HEK293 (cell line): Measurements from ENCODE around the gene GTF2I.

ENCODE experiments used
- CTCF ChIA-PET: fragments of 350-600 bp; formaldehyde crosslinking; extraction: SDS; loops from one replicate; lab custom pipeline; 2021; ENCODE audit warnings: antibody characterized with exemption; lab: Yijun Ruan, JAX
- POLR2A ChIA-PET: fragments of 300-600 bp; formaldehyde crosslinking; extraction: SDS; loops from one replicate; lab custom pipeline; 2020; ENCODE audit warnings: antibody characterized with exemption, inconsistent platforms; lab: Yijun Ruan, JAX
- H3K27ac ChIP-seq: fragments of 200-500 bp; sonication (Bioruptor generic); 2 replicates; pipeline ENCODE4 v1.5.1; 2014; ENCODE audit warnings: low read depth, low read length, control low read depth, inconsistent platforms; ENCODE audit errors: extremely low read depth
- H3K36me3 ChIP-seq, 2 experiments: fragments of 200-500 bp in 1 of 2; sonication (Bioruptor generic) in 1 of 2; 1 replicate in 1 of 2; 2 replicates in 1 of 2; pipeline ENCODE4 v1.5.1; 2014 to 2017; ENCODE audit warnings: inconsistent platforms in 2 of 2, low read length in 2 of 2; ENCODE audit not compliant: control insufficient read depth in 2 of 2, insufficient read depth in 1 of 2
- H3K4me1 ChIP-seq: fragments of 200-500 bp; sonication (Bioruptor generic); 2 replicates; pipeline ENCODE4 v1.5.1; 2014; ENCODE audit warnings: mild to moderate bottlenecking, low read length, inconsistent platforms; ENCODE audit not compliant: control insufficient read depth, insufficient read depth
- H3K4me3 ChIP-seq: 2 replicates; pipeline ENCODE4 v1.5.1; 2011; ENCODE audit warnings: low read depth, mild to moderate bottlenecking, control low read depth, low read length, moderate library complexity
- H3K9me3 ChIP-seq: fragments of 200-500 bp; sonication (Bioruptor generic); 2 replicates; pipeline ENCODE4 v1.5.1; 2014; ENCODE audit warnings: low read depth, low read length, inconsistent platforms; ENCODE audit not compliant: control insufficient read depth, insufficient read depth
- FEZF1 ChIP-seq: fragments of 450-650 bp; formaldehyde crosslinking; IDR thresholded peaks from 2 replicates; pipeline ENCODE4 v1.5.1; 2016; ENCODE audit warnings: missing biosample characterization, missing genetic modification characterization
- GLI2 ChIP-seq: fragments of 450-650 bp; formaldehyde crosslinking; IDR thresholded peaks from 2 replicates; pipeline ENCODE4; 2017; ENCODE audit warnings: missing biosample characterization, missing genetic modification characterization, low read depth, borderline replicate concordance
- OSR2 ChIP-seq: fragments of 450-650 bp; formaldehyde crosslinking; IDR thresholded peaks from 2 replicates; pipeline ENCODE4 v1.5.1; 2016; ENCODE audit warnings: missing biosample characterization, missing genetic modification characterization
- SETDB1 ChIP-seq: IDR thresholded peaks from one replicate; pipeline ENCODE4 v1.6.1; 2017; ENCODE audit warnings: mild to moderate bottlenecking, low read length, moderate library complexity, mixed read lengths; ENCODE audit not compliant: insufficient read length
- TCF7L2 ChIP-seq: IDR thresholded peaks from 2 replicates; pipeline ENCODE4 v1.6.1; 2011; ENCODE audit warnings: low read depth, mild to moderate bottlenecking, inconsistent platforms, low read length, moderate library complexity, borderline replicate concordance
- ZBTB11 ChIP-seq: fragments of 450-650 bp; formaldehyde crosslinking; conservative IDR thresholded peaks from 2 replicates; pipeline ENCODE4 v1.5.1; 2016; ENCODE audit warnings: low read depth, missing biosample characterization, missing genetic modification characterization
- ZBTB20 ChIP-seq: fragments of 450-650 bp; formaldehyde crosslinking; IDR thresholded peaks from 2 replicates; pipeline ENCODE4 v1.5.1; 2016; ENCODE audit warnings: missing biosample characterization, missing genetic modification characterization
- ZBTB26 ChIP-seq: fragments of 450-650 bp; formaldehyde crosslinking; optimal IDR thresholded peaks from 2 replicates; pipeline ENCODE3; 2016; ENCODE audit warnings: missing biosample characterization, mild to moderate bottlenecking, missing genetic modification characterization
- ZNF121 ChIP-seq: fragments of 450-650 bp; formaldehyde crosslinking; IDR thresholded peaks from 2 replicates; pipeline ENCODE4 v1.5.1; 2016; ENCODE audit warnings: missing biosample characterization, missing genetic modification characterization
- ZNF140 ChIP-seq: fragments of 450-650 bp; formaldehyde crosslinking; IDR thresholded peaks from 2 replicates; pipeline ENCODE4 v1.5.1; 2016; ENCODE audit warnings: missing biosample characterization, missing genetic modification characterization
- ZNF169 ChIP-seq: fragments of 450-650 bp; formaldehyde crosslinking; IDR thresholded peaks from 2 replicates; pipeline ENCODE4 v1.5.1; 2016; ENCODE audit warnings: missing biosample characterization, missing genetic modification characterization
- ZNF184 ChIP-seq: fragments of 450-650 bp; IDR thresholded peaks from 2 replicates; pipeline ENCODE4 v1.5.1; 2018; ENCODE audit warnings: missing biosample characterization, mild to moderate bottlenecking, missing genetic modification characterization
- ZNF292 ChIP-seq: fragments of 450-650 bp; formaldehyde crosslinking; IDR thresholded peaks from 2 replicates; pipeline ENCODE4 v1.5.1; 2016; ENCODE audit warnings: low read depth, missing biosample characterization, missing genetic modification characterization, borderline replicate concordance
- ZNF311 ChIP-seq: fragments of 450-650 bp; formaldehyde crosslinking; IDR thresholded peaks from 2 replicates; pipeline ENCODE4 v1.5.1; 2017; ENCODE audit warnings: missing biosample characterization, missing genetic modification characterization, borderline replicate concordance
- ZNF324 ChIP-seq: fragments of 450-650 bp; formaldehyde crosslinking; IDR thresholded peaks from 2 replicates; pipeline ENCODE4 v1.5.1; 2016; ENCODE audit warnings: missing biosample characterization, missing genetic modification characterization
- ZNF350 ChIP-seq: fragments of 450-650 bp; formaldehyde crosslinking; IDR thresholded peaks from 2 replicates; pipeline ENCODE4 v1.5.0; 2017; ENCODE audit warnings: missing biosample characterization, mild to moderate bottlenecking, missing genetic modification characterization
- ZNF521 ChIP-seq: fragments of 450-650 bp; formaldehyde crosslinking; IDR thresholded peaks from 2 replicates; pipeline ENCODE4 v1.5.1; 2017; ENCODE audit warnings: missing biosample characterization, mild to moderate bottlenecking, missing genetic modification characterization
- ZNF530 ChIP-seq: fragments of 450-650 bp; formaldehyde crosslinking; IDR thresholded peaks from 2 replicates; pipeline ENCODE4 v1.5.1; 2016; ENCODE audit warnings: low read depth, missing biosample characterization, missing genetic modification characterization
- ZNF561 ChIP-seq: fragments of 450-650 bp; IDR thresholded peaks from 2 replicates; pipeline ENCODE4 v1.5.1; 2018; ENCODE audit warnings: missing biosample characterization, missing genetic modification characterization, borderline replicate concordance
- ZNF580 ChIP-seq: fragments of 450-650 bp; formaldehyde crosslinking; IDR thresholded peaks from 2 replicates; pipeline ENCODE4 v1.5.1; 2016; ENCODE audit warnings: missing biosample characterization, missing genetic modification characterization
- ZNF596 ChIP-seq: fragments of 450-650 bp; IDR thresholded peaks from 2 replicates; pipeline ENCODE4 v1.5.0; 2018; ENCODE audit warnings: missing biosample characterization, mild to moderate bottlenecking, missing genetic modification characterization, moderate library complexity
- ZNF670 ChIP-seq: fragments of 450-650 bp; formaldehyde crosslinking; IDR thresholded peaks from 2 replicates; pipeline ENCODE4 v1.5.1; 2016; ENCODE audit warnings: missing biosample characterization, missing genetic modification characterization, low read depth
- ZSCAN5A ChIP-seq: fragments of 450-650 bp; formaldehyde crosslinking; IDR thresholded peaks from 2 replicates; pipeline ENCODE4 v1.5.1; 2016; ENCODE audit warnings: missing biosample characterization, missing genetic modification characterization
- TF ChIP-seq, protein P1 (sequence below): fragments of 450-650 bp; formaldehyde crosslinking; IDR thresholded peaks from 2 replicates; pipeline ENCODE4 v1.5.1; 2017; ENCODE audit warnings: missing biosample characterization, missing genetic modification characterization

Gene GTF2I

GRCh38 chr7:74718336-74718735 lies 60.8 kb downstream of the GTF2I start:
- TF ChIP-seq SETDB1: no peak
- no peak for TF ChIP-seq ZBTB11 (tag by site-specific recombination)
- TF ChIP-seq ZNF596: no peak
- no peak for TF ChIP-seq ZNF580 (tag by site-specific recombination)
- no peak for TF ChIP-seq ZBTB20
- TF ChIP-seq GLI2: no peak
- TF ChIP-seq ZNF311 (tag by site-specific recombination): no peak
- TF ChIP-seq ZNF324 (tag by site-specific recombination): no peak
- TF ChIP-seq ZNF140 (tag by site-specific recombination): no peak
- TF ChIP-seq ZNF530 (tag by site-specific recombination): no peak
- TF ChIP-seq, protein P1, sequence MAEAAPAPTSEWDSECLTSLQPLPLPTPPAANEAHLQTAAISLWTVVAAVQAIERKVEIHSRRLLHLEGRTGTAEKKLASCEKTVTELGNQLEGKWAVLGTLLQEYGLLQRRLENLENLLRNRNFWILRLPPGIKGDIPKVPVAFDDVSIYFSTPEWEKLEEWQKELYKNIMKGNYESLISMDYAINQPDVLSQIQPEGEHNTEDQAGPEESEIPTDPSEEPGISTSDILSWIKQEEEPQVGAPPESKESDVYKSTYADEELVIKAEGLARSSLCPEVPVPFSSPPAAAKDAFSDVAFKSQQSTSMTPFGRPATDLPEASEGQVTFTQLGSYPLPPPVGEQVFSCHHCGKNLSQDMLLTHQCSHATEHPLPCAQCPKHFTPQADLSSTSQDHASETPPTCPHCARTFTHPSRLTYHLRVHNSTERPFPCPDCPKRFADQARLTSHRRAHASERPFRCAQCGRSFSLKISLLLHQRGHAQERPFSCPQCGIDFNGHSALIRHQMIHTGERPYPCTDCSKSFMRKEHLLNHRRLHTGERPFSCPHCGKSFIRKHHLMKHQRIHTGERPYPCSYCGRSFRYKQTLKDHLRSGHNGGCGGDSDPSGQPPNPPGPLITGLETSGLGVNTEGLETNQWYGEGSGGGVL: no peak
- TF ChIP-seq OSR2 (tag by site-specific recombination): no peak
- Histone ChIP-seq H3K36me3 (peaks cover 51 to 55% of the 10 kb centered on the region in 2 experiments), H3K4me3 (no peak overlapping the region), H3K27ac (no peak overlapping the region), H3K4me1 (no peaks in the 10 kb centered on the region), H3K9me3 (no peaks in the 10 kb centered on the region)
- CTCF ChIA-PET: no interaction called here
- POLR2A ChIA-PET: no interaction called here

DNA sequence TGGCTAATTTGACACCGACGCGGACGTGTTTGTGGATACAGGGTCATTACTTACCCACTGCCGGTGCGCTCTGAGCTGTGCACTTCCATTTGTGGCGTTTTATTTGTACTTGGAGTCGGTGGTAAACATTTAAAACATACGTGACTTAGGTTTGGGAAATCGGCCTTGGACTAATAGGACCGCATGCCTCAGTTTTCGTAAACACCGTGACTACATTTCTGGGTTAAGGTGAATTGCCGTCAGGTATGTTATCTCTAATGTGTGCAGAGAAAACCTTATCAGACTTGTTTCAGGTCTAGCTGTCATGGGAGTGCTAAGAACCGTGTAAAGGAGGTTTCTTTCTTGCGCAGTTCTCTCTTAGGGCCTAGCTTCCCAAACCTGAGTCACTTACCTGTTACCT lies 64.6 kb downstream of the GTF2I start:
- Histone ChIP-seq H3K4me3 (no peak overlapping the region), H3K27ac (no peak overlapping the region), H3K36me3 (peaks cover 40 to 53% of the 10 kb centered on the region in 2 experiments), H3K9me3 (no peaks in the 10 kb centered on the region)
- CTCF ChIA-PET: no interaction called here
- POLR2A ChIA-PET: no interaction called here
- TF ChIP-seq ZBTB11 (tag by site-specific recombination) (no peak), ZNF184 (no peak), ZNF561 (tag by site-specific recombination) (no peak), TCF7L2 (no peak), ZNF292 (no peak), ZSCAN5A (no peak), ZNF350 (no peak), FEZF1 (tag by site-specific recombination) (no peak), ZNF121 (tag by site-specific recombination) (no peak), ZBTB26 (tag by site-specific recombination) (no peak), ZNF521 (tag by site-specific recombination) (no peak), ZNF670 (tag by site-specific recombination) (no peak), ZNF596 (no peak), ZNF169 (tag by site-specific recombination) (no peak)
- TF ChIP-seq, all 188 proteins: peak for 0
- H3K4me1 ChIP-seq: no peaks in the 10 kb centered on the region
